ENCODE data around the gene HLCS.
A peak's percentile ranks its signal among the peaks of the same experiment; 100 is the strongest.

The HLCS gene

GRCh38 chr21:36879827-36880226, 86.6 kb downstream of the HLCS start:
- no peak for DNase-seq

DNA sequence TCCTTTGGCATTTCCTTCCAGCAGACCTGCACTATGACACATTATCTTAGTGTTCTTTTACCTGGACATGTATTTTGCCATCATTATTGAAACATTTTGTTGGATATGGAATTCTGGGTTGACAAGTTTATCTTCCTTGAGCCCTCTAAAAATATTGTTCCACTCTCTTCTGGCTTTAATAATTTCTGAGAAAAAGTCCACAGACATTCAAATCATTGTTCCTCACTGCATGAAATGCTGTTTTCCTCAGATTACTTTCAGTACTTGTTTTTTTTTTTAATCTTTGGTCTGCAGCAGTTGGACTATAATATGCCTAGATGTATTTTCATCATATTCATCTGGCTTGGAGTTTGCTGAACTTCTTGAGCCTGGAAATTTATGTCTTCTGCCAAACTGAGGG, 88.7 kb downstream of the HLCS start:
- DNase-seq, result no peak

DNA sequence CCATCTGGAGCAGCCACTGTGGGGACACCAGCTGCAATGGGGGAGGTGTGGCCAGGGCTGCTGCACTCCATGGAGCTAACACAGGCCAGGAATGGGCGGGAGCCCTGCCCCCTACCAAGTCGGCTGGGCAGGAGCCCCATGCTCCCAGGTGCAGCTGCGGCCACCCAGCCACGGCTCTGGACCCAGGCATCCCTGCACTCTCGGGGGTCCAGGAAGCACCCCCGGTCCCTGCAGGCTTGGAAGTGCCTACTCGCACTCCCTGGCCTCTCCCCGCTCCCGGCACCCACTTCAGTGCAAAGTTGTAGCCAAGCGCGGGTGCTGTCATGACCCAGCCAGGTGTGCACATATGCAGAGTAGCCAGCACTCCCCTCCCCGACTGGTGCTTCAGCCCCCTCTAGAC, 91.8 kb downstream of the HLCS start:
- no peak for DNase-seq

DNA sequence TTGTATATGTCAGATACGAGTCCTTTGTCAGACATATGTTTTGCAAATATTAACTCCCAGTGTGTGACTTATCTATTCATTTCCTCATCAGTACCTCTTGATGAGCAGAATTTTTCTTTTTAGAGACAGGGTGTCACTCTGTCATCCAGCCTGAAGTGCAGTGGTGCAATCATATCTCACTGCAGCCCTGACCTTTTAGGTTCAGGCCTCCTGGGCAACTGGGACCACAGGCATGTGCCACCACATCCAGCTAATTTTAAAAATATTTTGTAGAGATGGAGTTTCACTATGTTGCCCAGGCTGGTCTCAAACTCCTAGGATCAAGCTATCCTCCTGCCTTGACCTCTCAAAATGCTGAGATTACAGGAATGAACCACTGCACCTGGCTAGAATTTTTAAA, 93.0 kb downstream of the HLCS start:
- DNase-seq, result no peak

DNA sequence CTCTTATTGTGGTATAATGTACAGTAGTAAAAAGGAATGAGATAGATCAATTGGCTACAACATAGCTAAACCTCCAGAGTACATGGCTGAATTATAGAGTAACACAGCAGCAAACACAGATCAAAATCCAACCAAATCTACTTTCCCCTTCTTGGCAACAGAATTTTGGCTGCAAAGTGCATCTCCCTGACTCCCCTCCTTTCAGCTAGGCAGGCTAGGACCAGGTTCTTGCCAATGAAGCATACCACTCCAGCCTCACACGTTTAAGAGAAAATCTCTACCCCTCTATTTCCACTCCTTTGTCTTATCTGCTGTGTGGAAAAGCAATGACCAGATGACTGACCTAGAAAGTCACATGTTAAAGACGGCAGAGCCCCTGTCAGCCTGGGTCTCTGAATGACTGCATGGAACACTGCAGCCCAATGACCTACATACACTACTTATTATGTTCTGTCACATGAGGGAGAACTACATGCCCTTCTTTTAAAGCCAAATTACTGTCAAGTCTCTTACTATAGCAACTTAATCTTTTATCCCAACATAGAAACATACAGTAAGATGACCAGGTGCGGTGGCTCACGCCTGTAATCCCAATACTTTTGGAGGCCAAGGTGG, 99.1 kb downstream of the HLCS start:
- DNase-seq, result no peak

GRCh38 chr21:36866419-36866818, 100.0 kb downstream of the HLCS start:
- DNase-seq, result no peak

GRCh38 chr21:36864974-36865373, 101.5 kb downstream of the HLCS start:
- DNase-seq, result no peak

DNA sequence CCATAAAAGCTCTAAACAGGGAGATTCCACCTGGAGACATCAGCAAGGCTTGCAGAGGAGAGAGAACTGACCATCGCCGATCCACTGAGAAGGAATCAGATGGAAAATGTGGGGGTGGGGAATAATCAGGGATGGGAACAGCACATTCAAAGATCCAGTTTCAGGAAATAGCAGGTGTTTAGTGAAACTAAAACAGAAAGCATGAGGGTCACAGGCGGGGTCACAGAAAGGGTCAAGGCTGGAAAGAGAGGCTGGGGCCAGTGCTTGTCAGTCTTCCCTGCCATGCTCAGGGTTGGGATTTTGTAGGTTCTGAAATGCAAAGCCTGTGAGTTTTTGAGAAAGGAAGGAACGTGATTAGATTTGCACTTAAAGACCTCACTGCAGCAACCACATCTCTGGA, 103.2 kb downstream of the HLCS start:
- no peak for DNase-seq

DNA sequence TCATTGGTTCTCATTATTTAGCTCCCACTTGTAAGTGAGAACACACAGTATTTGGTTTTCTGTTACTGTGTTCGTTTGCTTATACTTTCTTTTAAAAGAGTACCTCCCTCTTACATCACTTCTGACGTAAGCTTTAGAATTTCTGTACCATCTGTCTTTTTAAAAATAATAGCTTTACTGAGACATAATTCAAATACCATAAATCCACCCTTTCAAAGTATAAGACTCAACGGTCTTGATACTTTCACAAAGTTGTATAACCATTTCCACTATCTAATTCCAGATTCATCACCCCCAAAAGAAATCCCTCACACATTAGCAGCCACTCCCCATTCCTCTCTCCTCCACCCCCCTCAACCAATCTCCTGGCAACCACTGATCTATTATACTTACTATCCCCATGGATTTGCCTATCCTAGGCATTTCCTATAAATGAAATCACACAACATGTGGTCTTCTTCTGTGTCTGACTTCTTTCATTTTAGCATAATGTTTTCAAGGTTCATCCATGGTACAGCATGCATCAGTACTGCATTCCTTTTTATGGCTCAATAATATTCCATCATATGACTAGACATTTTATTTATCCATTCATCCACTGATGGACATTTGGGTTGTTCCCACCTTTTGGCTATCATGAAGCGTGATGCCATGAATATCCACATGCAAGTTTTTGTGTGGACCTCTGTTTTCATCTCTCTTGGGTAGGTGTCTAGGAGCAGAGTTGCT, 104.7 kb downstream of the HLCS start:
- no peak for DNase-seq

GRCh38 chr21:36860736-36861594, 105.5 kb downstream of the HLCS start:
- peak; percentile 19 for DNase-seq

DNA sequence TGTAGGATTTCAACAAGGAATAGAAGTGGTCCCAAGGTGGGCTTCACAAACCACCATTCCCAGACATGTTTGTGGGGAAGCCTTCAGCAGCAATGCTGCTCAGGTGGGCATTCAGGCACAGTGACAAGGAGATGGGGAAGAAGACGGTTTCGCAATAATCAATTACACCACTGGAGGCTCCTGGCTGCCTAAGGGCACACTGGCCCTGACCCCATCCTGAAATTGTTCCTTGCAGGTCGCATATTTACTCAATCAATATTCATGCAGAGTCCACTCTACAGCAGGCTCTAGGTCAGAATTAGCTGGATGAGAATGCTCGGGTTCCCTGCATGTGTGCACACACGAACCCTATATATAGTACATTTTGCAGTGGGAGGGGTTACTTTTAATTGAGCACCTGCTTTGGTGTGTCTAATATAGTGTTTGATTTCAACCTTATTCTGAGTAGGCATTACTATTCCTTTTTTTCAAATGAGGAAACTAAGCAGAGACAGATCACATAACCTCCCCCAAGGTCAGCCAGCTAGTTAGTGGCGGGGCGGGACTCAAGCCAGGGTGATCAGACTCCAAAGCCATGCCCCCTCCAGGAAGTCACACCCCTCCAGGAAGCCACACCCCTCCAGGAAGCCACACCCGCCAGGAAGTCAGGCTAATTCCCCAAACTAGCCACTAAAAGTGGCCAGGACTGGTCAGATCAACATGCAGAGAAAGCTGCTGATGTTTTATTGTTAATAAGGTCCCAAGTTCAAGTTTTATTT, 106.5 kb downstream of the HLCS start:
- no peak for DNase-seq

- no peak for DNase-seq
Observed at GRCh38 chr21:36858320-36858957, 108.0 kb downstream of the HLCS start.

GRCh38 chr21:36856643-36857042, 109.8 kb downstream of the HLCS start:
- no peak for DNase-seq

GRCh38 chr21:36854391-36854790, 112.1 kb downstream of the HLCS start:
- no peak for DNase-seq

GRCh38 chr21:36852864-36853263, 113.6 kb downstream of the HLCS start:
- DNase-seq, result no peak

GRCh38 chr21:36852293-36852692, 114.2 kb downstream of the HLCS start:
- DNase-seq, result no peak

DNA sequence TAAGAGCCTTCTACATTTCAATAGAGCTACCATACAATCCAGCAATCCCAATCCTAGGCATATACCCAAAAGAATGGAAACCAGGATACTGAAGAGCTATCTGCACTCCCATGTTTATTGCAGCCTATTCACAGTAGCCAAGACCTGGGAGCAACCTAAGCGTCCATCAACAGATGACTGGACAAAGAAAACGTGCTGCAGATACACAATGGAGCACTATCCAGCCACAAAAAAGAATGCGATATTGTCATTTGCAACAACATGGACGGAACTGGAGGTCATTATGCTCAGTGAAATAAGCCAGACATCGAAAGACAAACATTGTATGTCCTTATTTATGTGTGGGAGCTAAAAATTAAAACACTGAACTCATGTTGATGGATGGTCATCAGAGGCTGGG, 115.3 kb downstream of the HLCS start:
- no peak for DNase-seq

- no peak for DNase-seq
Observed at GRCh38 chr21:36850372-36850771, 116.1 kb downstream of the HLCS start.

GRCh38 chr21:36849461-36850105, 116.9 kb downstream of the HLCS start:
- no peak for DNase-seq

DNA sequence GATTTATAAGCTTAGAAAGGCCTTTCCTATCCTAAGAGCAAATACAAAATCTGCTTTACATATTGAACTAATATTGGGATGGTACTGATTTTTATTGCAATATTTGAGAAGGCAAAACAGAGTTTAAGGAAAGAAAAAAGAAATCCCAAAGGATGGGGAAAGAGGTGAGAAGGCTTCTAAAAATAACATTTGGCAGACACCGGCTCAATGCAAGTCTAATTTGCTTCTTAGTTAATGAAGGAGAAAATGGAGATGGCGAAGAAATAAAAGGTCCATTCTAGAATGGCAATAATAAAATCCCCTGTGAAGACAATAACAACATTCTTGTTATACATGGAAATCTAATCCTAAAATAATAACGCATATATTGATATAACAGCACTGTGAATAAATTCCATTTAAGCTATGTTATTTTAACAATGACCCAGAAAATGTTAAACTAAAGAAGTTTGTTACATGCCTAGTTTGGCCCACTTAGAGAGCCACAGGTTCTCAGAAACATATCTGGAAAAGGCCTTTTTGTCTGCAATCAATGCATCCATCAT, 117.7 kb downstream of the HLCS start:
- DNase-seq, result no peak

- DNase-seq, result no peak
Observed at GRCh38 chr21:36847189-36847588, 119.3 kb downstream of the HLCS start.

GRCh38 chr21:36846631-36847030, 119.8 kb downstream of the HLCS start:
- DNase-seq, result no peak
